ENCODE results near the gene PDE4D.
"Not testable (repeated sequence)": the region's sequence is repeated elsewhere in the genome, so short reads cannot be mapped to it uniquely, and the experiment has no call there.

PDE4D gene

DNA sequence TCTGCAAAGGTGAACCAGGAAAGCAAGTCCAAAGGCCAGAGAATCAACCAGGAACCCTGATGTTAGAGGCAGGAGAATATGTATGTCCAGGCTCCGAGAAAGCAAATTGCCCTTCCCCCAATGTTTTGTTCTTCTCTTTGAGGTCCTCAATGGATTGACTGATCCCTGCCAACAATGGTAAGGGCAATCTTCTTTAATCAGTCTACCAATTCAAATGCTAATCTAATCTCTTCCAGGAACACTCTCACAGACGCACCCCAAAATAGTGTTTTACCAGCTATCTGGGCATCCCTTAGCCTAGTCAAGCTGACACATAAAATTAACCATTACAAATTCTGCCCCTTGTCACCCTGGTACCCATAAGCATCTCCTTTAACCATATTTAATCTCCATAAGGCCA, 912.6 kb downstream of the PDE4D start:
- DNase-seq: no peak

DNA sequence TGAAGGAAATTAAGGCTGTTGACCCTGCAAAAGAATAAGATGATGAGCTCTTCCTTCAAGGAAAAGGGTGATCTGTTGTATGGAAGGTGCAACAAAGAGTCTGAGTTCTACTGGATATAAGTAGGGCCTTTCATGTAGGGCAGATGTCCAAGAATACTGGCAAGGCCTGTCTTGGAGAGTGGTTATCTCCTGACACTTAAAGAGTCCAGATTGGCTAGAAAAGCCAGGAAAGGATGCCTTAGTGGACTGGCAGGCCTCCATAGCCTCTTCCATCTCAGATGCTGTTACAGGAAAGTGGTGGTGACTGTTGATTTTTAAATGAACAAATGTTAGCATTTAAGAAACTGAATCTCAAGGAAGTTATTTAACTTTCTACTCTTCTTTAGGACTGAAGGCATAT, 914.4 kb downstream of the PDE4D start:
- DNase-seq: no peak

DNA sequence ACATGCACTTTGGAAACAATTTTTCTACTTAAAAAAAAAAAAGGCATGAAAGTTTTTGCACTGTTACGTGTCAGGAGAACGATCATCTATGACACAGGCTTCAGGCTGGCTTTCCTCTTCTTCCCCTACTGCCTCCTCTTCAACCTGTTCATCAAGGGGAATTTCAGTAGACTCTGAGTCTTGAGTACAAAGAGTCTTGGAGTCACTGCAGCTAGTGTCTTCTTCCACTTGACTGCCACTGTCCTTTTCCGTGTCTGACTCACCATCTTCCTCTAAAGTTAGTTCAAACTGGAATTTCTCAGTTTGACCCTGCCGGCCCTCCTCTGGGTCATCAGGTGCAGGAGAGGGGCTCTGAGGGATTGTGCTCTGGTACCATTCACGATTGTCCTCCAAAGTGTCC, 918.9 kb downstream of the PDE4D start:
- DNase-seq: no peak

DNA sequence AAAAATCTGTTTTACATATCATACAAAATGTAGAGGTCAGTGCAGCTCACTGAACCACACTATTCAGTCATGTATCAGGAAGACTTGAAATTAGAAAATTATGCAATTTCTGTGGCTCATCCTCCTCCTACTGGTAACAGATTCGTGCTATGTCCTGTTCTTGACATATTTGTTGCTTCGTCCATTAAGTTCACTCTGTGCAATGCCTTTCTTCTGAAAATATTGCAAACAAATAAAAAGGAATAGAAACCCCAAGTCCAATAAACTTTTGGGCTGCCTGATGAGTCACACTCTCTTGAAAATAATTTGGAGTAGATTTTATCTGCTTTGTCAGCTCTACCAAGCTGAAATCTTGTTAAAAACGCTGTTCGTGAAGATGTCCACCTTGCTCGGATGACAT, 919.4 kb downstream of the PDE4D start:
- no peak for DNase-seq

DNA sequence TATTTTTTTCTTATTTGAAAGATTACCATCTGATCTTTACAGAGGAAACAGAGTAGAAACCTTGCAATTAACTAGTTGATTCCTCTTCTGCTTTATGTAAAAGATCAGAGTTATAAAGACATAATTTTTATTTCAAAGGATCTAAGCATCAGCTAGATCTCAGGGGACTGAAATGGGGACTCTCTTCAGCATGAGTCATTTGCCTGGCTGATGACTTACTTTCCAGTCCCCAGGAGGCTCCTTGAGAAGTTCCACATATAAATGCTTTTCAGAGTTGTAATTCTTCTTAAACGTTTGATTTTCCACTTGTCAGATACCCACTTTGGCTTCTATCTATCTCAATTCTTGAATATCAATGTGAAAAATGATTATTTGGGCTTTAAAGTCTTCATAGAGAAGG, 921.2 kb downstream of the PDE4D start:
- DNase-seq: no peak

DNA sequence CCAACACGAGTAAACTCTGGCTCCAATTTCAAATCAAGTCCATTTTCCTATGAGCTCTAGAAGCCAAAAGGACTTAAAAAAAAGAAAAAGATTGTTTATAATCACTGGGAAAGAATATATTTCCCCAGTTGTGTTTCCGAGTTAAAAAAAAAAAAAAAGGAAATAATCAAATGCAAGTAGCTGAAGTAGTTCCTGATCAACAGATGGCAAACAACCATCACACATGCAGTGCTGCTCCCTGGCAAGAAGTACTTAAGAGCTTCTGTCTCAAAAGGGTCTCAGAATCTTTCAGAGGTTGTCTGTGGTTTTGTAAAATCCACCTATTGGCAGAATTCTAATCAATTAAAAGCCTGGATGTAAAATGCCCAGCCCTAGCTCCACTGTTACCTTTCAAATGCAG, 922.8 kb downstream of the PDE4D start:
- no peak for DNase-seq

DNA sequence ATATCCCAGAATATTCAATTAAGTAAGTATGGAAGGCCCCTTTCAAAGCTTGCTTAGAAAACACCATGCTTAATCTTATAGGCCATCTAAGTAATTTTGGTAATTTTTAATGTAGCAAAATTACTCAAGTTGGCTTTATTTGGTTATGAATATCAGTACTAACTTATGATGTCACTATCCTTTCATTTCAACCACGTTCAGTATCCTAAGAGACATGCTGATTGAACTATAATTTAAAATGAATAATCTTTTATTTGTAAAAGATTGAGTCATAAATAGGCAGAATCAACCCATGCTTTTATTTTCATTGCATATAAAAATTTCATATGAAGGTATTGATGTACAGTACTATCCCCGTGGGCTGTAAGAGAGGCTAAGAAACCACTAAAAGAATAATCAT, 923.7 kb downstream of the PDE4D start:
- no peak for DNase-seq

GRCh38 chr5:58969253-58969652, 924.3 kb downstream of the PDE4D start:
- no peak for DNase-seq

DNA sequence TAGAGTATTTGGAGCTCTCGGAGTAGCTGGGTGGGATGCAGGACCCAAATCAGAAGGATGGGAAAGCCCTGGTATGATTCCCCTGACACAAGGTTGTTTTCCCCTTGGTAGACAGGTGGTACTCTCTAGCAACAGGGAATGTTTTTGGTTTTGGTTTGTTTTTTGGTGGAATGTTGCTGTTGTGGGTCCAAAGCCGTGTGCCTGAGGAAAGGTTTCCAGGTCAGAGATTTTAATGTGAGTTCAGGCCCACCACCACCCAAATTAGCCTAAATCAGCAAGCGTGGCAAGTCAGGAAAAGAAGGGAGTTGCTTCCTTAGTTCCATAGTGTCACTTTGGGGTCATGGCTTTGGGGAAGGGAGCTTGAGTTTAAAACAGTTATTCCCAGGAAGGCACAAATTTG, 925.2 kb downstream of the PDE4D start:
- DNase-seq: no peak

- DNase-seq: no peak
Measured at GRCh38 chr5:58967597-58968281, 925.8 kb downstream of the PDE4D start.

- no peak for DNase-seq
Measured at GRCh38 chr5:58965677-58966414, 927.7 kb downstream of the PDE4D start.

DNA sequence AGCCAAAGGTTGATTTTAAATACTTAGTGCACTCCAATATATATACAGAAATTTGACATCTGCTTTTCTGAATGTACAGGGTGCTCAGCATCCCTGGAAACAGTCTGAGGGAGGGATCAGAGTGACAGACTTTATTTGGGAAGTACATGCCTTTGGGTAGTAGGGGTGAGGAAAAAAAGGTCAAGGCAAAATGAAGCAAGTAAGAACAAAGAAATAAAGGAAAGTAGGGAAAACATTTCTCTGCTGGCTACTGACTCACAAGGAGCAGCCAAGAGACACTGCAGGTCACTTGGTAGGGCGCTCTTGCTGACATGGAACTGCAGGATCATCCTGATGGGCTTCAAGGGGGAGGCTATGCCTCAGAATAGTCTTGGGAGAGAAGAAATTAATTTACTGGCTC, 929.7 kb downstream of the PDE4D start:
- no peak for DNase-seq

DNA sequence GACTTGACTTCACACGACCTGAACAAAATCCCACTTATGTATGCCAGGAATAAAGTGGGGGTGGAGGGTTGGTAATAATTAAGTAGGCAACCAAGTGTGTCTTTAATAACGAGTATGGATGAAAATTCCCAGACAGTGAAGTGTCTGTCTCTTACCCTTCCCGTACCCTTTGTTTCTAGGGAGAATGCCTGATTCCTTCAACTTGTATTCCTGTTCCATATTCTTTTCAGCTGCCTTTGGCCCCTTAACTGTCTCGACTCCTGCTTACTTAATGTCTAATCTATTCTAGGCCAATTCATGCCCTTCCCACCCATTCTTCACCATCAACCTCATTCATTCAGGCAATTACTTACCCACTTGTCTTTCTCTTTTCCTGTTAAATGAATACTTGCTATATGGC, 930.2 kb downstream of the PDE4D start:
- DNase-seq: no peak

DNA sequence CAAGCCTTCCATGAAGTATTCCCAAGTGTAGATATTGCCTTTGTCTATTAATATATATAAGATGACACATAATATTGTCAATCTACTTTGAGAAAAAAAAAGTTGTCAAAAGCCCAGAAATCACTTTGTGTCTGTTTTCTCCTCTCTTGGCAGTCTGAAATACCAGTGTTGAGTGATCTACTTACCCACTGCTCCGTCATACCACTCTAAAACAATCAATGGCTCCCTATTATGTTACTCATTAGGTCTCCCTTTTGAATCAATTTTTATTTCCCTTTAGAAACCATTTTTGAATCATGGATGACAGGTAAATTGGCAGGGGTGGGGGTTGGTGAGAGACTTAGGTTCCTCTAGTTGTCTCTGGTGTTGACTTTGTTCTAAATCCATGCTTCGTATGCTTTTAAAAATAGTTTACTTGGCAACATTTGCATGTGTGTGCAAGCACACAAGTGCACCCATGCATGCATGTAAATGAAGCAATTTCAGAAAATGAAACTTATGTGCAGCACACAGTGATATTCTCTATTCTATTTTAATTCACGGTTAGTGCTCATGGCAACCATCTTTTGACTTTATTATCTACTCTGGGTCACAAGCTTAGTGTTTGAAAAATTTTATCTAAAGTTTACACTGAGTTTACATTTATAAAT, 931.8 kb downstream of the PDE4D start:
- no peak for DNase-seq

DNA sequence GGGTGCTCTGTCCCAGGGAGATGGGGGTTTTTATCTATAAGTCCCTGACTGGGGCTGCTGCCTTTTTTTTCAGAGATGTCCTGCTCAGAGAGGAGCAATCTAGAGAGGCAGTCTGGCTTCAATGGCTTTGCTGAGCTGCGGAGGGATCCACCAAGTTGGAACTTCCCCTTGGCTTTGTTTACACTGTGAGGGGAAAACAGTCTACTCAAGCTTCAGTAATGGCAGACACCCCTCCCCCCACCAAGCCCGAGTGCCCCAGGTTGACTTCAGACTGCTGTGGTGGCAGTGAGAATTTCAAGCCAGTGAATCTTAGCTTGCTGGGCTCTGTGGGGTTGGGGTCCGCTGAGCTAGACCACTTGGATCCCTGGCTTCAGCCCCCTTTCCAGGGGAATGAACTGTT, 934.8 kb downstream of the PDE4D start:
- no peak for DNase-seq

DNA sequence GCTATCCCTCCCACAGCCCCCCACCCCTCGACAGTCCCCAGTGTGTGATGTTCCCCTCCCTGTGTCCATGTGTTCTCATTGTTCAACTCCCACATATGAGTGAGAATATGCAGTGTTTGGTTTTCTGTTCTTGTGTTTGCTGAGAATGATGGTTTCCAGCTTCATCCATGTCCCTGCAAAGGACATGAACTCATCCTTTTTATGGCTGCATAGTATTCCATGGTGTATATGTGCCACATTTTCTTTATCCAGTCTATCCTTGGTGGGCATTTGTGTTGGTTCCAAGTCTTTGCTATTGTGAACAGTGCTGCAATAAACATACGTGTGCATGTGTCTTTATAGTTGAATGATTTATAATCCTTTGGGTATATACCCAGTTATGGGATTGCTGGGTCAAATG, 940.3 kb downstream of the PDE4D start:
- not testable (repeated sequence) for DNase-seq

GRCh38 chr5:58950224-58950623, 943.3 kb downstream of the PDE4D start:
- no peak for DNase-seq

- DNase-seq: no peak
Measured at GRCh38 chr5:58946230-58946629, 947.3 kb downstream of the PDE4D start.

DNA sequence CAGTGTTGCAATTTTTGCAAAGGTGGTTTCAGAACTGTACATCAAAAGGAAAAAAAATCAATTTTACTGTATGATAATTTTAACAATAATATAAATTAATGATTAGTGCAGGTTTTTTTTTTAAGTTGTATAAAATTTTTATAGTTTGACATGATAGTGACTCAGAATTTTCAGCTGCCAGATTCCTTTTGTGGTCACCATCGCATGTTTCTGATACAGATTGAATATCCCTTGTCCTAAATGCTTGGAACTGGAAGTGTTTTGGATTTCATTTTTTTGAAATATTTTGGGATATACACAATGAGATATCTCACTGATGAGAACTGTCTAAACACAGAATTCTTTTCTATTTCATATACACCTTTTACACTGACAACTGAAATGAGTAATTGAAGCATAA, 949.3 kb downstream of the PDE4D start:
- DNase-seq: no peak

- no peak for DNase-seq
Measured at GRCh38 chr5:58940446-58940845, 953.1 kb downstream of the PDE4D start.

DNA sequence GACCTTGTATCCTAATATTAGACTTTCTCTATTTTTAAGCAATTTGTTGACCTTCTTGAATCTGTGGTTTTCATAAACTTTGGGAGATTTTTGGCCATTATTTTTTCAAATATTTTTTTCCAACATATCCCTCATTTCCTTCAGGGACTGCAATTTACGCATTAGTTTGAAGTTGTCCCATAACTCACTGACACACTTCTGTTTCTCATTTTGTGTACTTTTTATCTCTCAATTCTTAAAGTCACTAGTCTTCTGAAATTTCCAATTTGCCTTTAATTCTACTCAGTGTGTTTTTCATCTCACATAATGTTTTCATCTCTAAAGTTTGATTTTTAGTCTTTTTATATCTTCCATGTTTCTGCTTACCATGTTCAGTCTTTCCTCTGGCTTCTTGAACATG, 953.9 kb downstream of the PDE4D start:
- no peak for DNase-seq

DNA sequence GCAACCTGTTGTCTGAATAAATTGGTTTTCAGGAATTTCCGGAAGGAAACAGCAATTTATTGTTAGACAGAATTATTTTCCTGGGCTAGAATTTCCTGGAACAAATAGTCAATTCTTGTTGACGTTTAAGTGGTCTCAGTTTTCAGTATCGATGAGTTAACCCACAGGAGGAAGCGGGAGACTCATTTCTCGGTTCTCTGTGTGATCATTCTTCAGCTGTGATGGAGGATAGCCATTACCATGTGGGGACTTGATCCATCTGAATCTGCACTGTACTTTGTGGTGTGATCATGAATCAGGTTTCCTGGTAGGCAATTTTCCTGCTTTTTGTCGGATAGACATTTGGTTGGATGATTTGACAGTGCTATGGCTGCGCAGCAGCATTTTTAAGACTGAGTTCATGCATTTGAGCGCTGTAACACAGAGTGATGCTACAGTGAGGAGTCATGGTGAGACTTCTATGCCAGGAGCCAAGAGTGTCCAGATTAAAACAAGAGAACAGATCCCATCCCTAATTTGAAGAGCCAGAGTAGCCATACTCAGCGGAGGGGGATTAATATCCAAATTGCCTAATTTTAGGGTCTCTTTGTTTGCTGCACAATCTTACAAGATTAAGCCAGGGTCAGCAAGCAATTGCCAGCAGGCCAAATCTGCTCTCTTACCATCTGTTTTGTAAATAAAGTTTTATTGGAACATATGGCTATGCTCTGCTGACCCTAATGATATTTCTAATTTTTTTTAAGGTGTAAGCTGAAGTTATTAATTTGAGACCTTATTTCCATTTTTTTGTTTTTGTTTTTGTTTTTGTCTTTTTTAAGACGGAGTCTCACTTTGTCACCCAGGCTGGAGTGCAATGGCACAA, 954.7 kb downstream of the PDE4D start:
- DNase-seq: no peak

DNA sequence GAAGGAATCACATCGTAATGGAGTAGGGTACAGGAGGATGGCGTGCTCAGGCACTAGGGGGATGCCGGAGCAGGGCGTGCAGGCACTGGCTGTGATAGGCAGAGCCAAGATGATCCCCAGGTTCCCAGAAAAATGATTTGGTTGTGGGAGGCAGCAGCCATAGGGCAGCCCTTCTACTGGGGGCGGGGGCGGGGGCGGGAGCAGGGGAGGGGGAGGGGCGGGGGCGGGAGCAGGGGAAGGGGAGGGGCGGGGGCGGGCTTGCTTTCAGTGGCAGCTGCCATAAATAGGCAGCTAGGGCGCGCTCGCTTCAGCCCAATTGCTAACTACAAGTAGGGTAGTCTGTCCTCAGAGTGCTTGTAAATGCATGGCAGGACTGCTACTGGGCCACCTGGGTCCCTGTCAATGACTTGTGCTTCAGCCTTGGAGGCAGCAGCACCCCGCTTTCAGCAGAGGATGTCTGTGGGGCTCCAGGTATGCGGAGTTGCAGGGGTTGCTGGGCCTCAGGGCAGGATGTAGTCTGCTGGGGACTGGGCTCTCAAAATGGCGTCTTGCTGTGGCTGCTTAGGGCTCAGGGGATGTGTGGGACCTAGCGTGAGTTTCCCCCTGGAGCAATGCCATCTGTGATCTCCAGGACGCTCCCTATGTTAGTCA, 956.4 kb downstream of the PDE4D start:
- no peak for DNase-seq

Data from central memory CD4-positive, alpha-beta T cell (primary cell).